Thoracic aorta (tissue), 2 donors: ENCODE results near the gene WBP2. TPM values are rescaled to one million over a fixed set of nuclear protein-coding genes. Genes with fewer than 3 reads are reported as not detected.
A peak's percentile ranks its signal among the peaks of the same experiment; 100 is the strongest.

ENCODE experiments used
- ATAC-seq: fragments of 150-250 bp; one replicate; pipeline ENCODE4 v1.8.0; 2017; ENCODE audit warnings: low read depth; ENCODE audit not compliant: insufficient number of reproducible peaks, low FRiP score
- DNase-seq: peaks from one replicate; pipeline ENCODE4 v3.0.0-alpha.2; 2020; ENCODE audit warnings: low spot score
- H3K27ac ChIP-seq, 2 donors: fragments of 200-600 bp; sonication (generic); 1 replicate in 1 of 2; 2 replicates in 1 of 2; pipeline ENCODE4 v1.5.1; 2016; ENCODE audit warnings: mild to moderate bottlenecking in 2 of 2, moderate library complexity in 2 of 2
- H3K27me3 ChIP-seq: fragments of 200-600 bp; sonication (generic); replicated peaks from 2 replicates; pipeline ENCODE4 v1.6.0; 2016; ENCODE audit warnings: mild to moderate bottlenecking; ENCODE audit not compliant: insufficient read depth
- H3K36me3 ChIP-seq: fragments of 200-600 bp; sonication (generic); one replicate; pipeline ENCODE4 v1.5.1; 2016
- H3K4me1 ChIP-seq, 2 donors: fragments of 200-600 bp; sonication (generic); 1 replicate in 1 of 2; 2 replicates in 1 of 2; pipeline versions ENCODE4 v1.5.1 to v1.6.0; 2016; ENCODE audit warnings: low read depth in 2 of 2, mild to moderate bottlenecking in 1 of 2; ENCODE audit not compliant: control insufficient read depth in 1 of 2
- H3K4me3 ChIP-seq: fragments of 200-600 bp; sonication (generic); 2 replicates; pipeline ENCODE4 v1.5.1; 2016; ENCODE audit warnings: mild to moderate bottlenecking
- H3K9me3 ChIP-seq: fragments of 200-600 bp; sonication (generic); 2 replicates; pipeline ENCODE4 v1.5.1; 2016
- CTCF ChIP-seq: fragments of 200-600 bp; sonication (generic); IDR thresholded peaks from one replicate; pipeline ENCODE4 v1.5.1; 2019; ENCODE audit warnings: antibody characterized with exemption
- total RNA-seq, 2 donors: library from RNA; depleted of rRNA; stranded (reverse); fragments of >200 nt; gene quantifications; one replicate each; pipeline versions ENCODE4 v1.1.0 to v1.2.3, GENCODE V29; 2016

Gene WBP2
- total RNA-seq, 2 donors from 2014 or later = 55.8 to 83.1 TPM

GRCh38 chr17:75897160-75898019 is 42.3 kb upstream of the WBP2 start:
- H3K4me3 ChIP-seq = peak overlapping the region; percentile 79
- no peak for ATAC-seq
- DNase-seq = no peak
- peak overlapping the region; percentile 83 to 88 for H3K27ac ChIP-seq
- TF ChIP-seq CTCF = no peak
- no peaks in the 10 kb centered on the region for H3K9me3 ChIP-seq
- no peaks in the 10 kb centered on the region for H3K27me3 ChIP-seq
- H3K4me1 ChIP-seq = peaks cover 0 to 32% of the 10 kb centered on the region in 2 donors
- H3K36me3 ChIP-seq = peaks cover 32% of the 10 kb centered on the region

GRCh38 chr17:75896415-75897159 is 41.5 kb upstream of the WBP2 start, which contains the start of gene TRIM65:
TSS of gene TRIM65 (minus strand) at chr17:75896951. CDS start at chr17:75896937, 14 bp downstream.
- peak within 1 kb of the TSS; percentile 79 for H3K4me3 ChIP-seq
- H3K4me1 ChIP-seq = peaks cover 0 to 32% of the 10 kb centered on the region in 2 donors
- H3K27me3 ChIP-seq = no peaks in the 10 kb centered on the region
- peak within 1 kb of the TSS; percentile 83 to 88 for H3K27ac ChIP-seq
- DNase-seq (peak; percentile 65), ATAC-seq (peak; percentile 80)
- peaks cover 29% of the 10 kb centered on the region for H3K36me3 ChIP-seq
- TF ChIP-seq CTCF = peak; percentile 5
- H3K9me3 ChIP-seq = no peaks in the 10 kb centered on the region

- H3K4me3 ChIP-seq = peak overlapping the region; percentile 79
- ATAC-seq (no peak), DNase-seq (no peak)
- no peaks in the 10 kb centered on the region for H3K9me3 ChIP-seq
- H3K4me1 ChIP-seq = peaks cover 0 to 32% of the 10 kb centered on the region in 2 donors
- no peaks in the 10 kb centered on the region for H3K27me3 ChIP-seq
- peak overlapping the region; percentile 83 to 88 for H3K27ac ChIP-seq
- TF ChIP-seq CTCF = peak; percentile 33
- H3K36me3 ChIP-seq = peaks cover 30% of the 10 kb centered on the region
Measured at GRCh38 chr17:75895370-75896155, 40.4 kb upstream of the WBP2 start.

GRCh38 chr17:75894049-75894733 is 39.1 kb upstream of the WBP2 start:
- peak overlapping the region in 1 of 2 donors; percentile 38 for H3K27ac ChIP-seq
- no peaks in the 10 kb centered on the region for H3K9me3 ChIP-seq
- TF ChIP-seq CTCF = no peak
- H3K36me3 ChIP-seq = peaks cover 26% of the 10 kb centered on the region
- H3K4me1 ChIP-seq = peaks cover 0 to 32% of the 10 kb centered on the region in 2 donors
- ATAC-seq (no peak), DNase-seq (no peak)
- no peaks in the 10 kb centered on the region for H3K27me3 ChIP-seq
- H3K4me3 ChIP-seq = no peak overlapping the region
